ENCODE results near the gene ZNF283.

GRCh38 chr19:43802216-43802951 lies 24.7 kb upstream of the ZNF283 start, which contains the start of gene LYPD5:
- TF ChIP-seq SP1 (IDR thresholded peaks at IDR 0.05) (no peak), PKNOX1 (IDR thresholded peaks at IDR 0.05) (no peak), ARNT (IDR thresholded peaks at IDR 0.05) (no peak), SUZ12 (IDR thresholded peaks at IDR 0.05) (no peak), HDGF (IDR thresholded peaks at IDR 0.05; ENCODE audit: borderline replicate concordance) (no peak)
